ENCODE data around the gene MTM1. TPM values are rescaled to one million over a fixed set of nuclear protein-coding genes. Genes with fewer than 3 reads are reported as not detected.
A peak's percentile ranks its signal among the peaks of the same experiment; 100 is the strongest.

MTM1 gene
- total and polyA plus RNA-seq, 9 of the 15 experiments (the other 6 are each of a cell fraction or from before 2014, with no cell fraction given): 5.6 to 13.3 (median 9.5) TPM

GRCh38 chrX:150533863-150534262, 34.6 kb upstream of the MTM1 start (continued):
- no peak for TF ChIP-seq HCFC1 (IDR thresholded peaks at IDR 0.05; ENCODE audit: low read depth, low read length)
- TF ChIP-seq MED1 (CRISPR knock-in tag; IDR thresholded peaks at IDR 0.05; ENCODE audit: borderline replicate concordance): no peak
- TF ChIP-seq ZNF766 (CRISPR knock-in tag; conservative IDR thresholded peaks at IDR 0.05): no peak
- TF ChIP-seq ZBTB9 (CRISPR knock-in tag; IDR thresholded peaks at IDR 0.05): no peak
- no peak for TF ChIP-seq TRIM28 (IDR thresholded peaks at IDR 0.05)
- TF ChIP-seq XRCC5 (IDR thresholded peaks at IDR 0.05; ENCODE audit: low read depth, low read length): no peak
- TF ChIP-seq ESRRA (IDR thresholded peaks at IDR 0.05; ENCODE audit: borderline replicate concordance, low read depth): no peak
- no peak for TF ChIP-seq PRPF4 (IDR thresholded peaks at IDR 0.05; ENCODE audit: insufficient read depth, low read depth, low read length, poor library complexity, severe bottlenecking)
- TF ChIP-seq ZNF699 (CRISPR knock-in tag; IDR thresholded peaks at IDR 0.05; ENCODE audit: insufficient replicate concordance): no peak
- no peak for TF ChIP-seq ZFPM2 (CRISPR knock-in tag; IDR thresholded peaks at IDR 0.05)
- TF ChIP-seq, protein P1, sequence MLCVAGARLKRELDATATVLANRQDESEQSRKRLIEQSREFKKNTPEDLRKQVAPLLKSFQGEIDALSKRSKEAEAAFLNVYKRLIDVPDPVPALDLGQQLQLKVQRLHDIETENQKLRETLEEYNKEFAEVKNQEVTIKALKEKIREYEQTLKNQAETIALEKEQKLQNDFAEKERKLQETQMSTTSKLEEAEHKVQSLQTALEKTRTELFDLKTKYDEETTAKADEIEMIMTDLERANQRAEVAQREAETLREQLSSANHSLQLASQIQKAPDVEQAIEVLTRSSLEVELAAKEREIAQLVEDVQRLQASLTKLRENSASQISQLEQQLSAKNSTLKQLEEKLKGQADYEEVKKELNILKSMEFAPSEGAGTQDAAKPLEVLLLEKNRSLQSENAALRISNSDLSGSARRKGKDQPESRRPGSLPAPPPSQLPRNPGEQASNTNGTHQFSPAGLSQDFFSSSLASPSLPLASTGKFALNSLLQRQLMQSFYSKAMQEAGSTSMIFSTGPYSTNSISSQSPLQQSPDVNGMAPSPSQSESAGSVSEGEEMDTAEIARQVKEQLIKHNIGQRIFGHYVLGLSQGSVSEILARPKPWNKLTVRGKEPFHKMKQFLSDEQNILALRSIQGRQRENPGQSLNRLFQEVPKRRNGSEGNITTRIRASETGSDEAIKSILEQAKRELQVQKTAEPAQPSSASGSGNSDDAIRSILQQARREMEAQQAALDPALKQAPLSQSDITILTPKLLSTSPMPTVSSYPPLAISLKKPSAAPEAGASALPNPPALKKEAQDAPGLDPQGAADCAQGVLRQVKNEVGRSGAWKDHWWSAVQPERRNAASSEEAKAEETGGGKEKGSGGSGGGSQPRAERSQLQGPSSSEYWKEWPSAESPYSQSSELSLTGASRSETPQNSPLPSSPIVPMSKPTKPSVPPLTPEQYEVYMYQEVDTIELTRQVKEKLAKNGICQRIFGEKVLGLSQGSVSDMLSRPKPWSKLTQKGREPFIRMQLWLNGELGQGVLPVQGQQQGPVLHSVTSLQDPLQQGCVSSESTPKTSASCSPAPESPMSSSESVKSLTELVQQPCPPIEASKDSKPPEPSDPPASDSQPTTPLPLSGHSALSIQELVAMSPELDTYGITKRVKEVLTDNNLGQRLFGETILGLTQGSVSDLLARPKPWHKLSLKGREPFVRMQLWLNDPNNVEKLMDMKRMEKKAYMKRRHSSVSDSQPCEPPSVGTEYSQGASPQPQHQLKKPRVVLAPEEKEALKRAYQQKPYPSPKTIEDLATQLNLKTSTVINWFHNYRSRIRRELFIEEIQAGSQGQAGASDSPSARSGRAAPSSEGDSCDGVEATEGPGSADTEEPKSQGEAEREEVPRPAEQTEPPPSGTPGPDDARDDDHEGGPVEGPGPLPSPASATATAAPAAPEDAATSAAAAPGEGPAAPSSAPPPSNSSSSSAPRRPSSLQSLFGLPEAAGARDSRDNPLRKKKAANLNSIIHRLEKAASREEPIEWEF (CRISPR knock-in tag; IDR thresholded peaks at IDR 0.05): no peak
- peak; percentile 56; the same call in 1 of the 2 replicates for TF ChIP-seq NBN (IDR thresholded peaks at IDR 0.05; ENCODE audit: low read depth)
- no peak for TF ChIP-seq PHF21A (IDR thresholded peaks at IDR 0.05; ENCODE audit: borderline replicate concordance, low read depth)
- TF ChIP-seq NCOR1 (IDR thresholded peaks at IDR 0.05): peak; percentile 65
- no peak for TF ChIP-seq KDM4B (IDR thresholded peaks at IDR 0.05; ENCODE audit: borderline replicate concordance in 2 of 2, low read depth in 1 of 2)
- peak; percentile 72 for TF ChIP-seq SMARCE1 (IDR thresholded peaks at IDR 0.05)
- TF ChIP-seq THRB (CRISPR knock-in tag; conservative IDR thresholded peaks at IDR 0.05): no peak
- no peak for TF ChIP-seq NFE2L1 (tag; IDR thresholded peaks at IDR 0.05; ENCODE audit: borderline replicate concordance, low read depth)
- no peak for TF ChIP-seq VEZF1 (CRISPR knock-in tag; IDR thresholded peaks at IDR 0.05)
- no peak for TF ChIP-seq ZNF41 (CRISPR knock-in tag; conservative IDR thresholded peaks at IDR 0.05)
- no peak for TF ChIP-seq POLR2B (IDR thresholded peaks at IDR 0.05; ENCODE audit: low read depth, partially characterized antibody)
